Measurements from ENCODE around the gene LRRC23.
A peak's percentile ranks its signal among the peaks of the same experiment; 100 is the strongest.
"Not testable (repeated sequence)": the region's sequence is repeated elsewhere in the genome, so short reads cannot be mapped to it uniquely, and the experiment has no call there.

Gene LRRC23

DNA sequence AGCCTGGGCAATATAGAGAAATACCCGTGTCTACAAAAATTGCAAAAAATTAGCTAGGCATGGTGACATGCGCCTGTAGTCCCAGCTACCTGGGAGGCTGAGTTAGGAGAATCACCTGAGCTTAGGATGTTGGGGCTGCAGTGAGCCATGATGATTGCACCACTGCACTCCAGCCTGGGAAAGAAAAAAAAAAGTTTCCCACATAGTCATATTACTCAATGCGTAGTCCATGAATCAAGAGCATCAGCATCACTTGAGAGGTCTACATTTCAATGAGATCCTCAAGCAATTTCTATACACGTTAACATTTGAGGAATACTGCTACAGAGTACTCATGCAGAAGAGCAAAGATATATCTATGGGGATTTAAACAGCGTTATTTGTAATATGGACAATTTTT, 5.2 kb upstream of the LRRC23 start:
- TF ChIP-seq, protein P1, sequence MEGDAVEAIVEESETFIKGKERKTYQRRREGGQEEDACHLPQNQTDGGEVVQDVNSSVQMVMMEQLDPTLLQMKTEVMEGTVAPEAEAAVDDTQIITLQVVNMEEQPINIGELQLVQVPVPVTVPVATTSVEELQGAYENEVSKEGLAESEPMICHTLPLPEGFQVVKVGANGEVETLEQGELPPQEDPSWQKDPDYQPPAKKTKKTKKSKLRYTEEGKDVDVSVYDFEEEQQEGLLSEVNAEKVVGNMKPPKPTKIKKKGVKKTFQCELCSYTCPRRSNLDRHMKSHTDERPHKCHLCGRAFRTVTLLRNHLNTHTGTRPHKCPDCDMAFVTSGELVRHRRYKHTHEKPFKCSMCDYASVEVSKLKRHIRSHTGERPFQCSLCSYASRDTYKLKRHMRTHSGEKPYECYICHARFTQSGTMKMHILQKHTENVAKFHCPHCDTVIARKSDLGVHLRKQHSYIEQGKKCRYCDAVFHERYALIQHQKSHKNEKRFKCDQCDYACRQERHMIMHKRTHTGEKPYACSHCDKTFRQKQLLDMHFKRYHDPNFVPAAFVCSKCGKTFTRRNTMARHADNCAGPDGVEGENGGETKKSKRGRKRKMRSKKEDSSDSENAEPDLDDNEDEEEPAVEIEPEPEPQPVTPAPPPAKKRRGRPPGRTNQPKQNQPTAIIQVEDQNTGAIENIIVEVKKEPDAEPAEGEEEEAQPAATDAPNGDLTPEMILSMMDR (IDR thresholded peaks at IDR 0.05; ENCODE audit: low read depth, low read length, missing control alignments): no peak
- in situ Hi-C loops (cut with HindIII; ENCODE audit: low sequenced_read_pairs): no loop called here

DNA sequence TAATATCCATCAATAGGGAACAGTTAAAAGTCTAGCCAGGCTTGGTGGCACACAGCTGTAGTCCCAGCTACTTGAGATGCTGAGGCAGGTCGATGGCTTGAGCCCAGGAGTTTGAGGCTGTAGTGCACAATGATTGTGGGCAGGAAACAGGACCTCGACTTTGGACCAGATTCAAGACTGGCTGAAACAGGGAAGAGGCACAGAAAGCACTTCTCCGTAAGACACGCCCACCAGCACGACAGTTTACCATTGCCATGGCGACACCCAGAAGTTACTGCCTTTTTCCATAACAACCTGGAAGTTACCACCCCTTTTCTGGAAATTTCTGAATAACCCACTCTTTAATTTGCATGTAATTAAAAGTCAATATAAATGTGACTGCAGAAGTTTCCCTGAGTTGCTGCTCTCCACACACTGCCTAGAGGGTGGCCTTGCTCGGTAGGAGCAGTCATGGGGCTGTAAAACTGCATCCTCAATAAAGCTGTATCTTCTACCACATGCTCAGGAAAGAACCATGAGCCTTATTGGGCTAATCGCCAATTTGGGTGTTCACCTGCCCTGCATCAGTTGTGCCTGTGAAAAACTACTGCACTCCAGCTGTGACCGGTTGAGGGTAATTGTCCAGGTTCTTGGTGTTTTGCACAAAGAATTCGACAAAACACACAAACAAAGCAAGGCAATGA, 4.6 kb upstream of the LRRC23 start:
- in situ Hi-C loops (cut with HindIII; ENCODE audit: low sequenced_read_pairs): no loop called here
- TF ChIP-seq, protein P1 (IDR thresholded peaks at IDR 0.05; ENCODE audit: low read depth, low read length, missing control alignments): no peak
- no peak overlapping the region for H3K4me3 ChIP-seq (ENCODE audit: low read depth, low read length)
- DNase-seq (ENCODE audit: low read depth): peak; percentile 62

More for the DNA sequence above, 5.2 kb upstream of the LRRC23 start:
- no peak overlapping the region for H3K4me3 ChIP-seq (ENCODE audit: low read depth, low read length)
- no peak for DNase-seq (ENCODE audit: low read depth)

DNA sequence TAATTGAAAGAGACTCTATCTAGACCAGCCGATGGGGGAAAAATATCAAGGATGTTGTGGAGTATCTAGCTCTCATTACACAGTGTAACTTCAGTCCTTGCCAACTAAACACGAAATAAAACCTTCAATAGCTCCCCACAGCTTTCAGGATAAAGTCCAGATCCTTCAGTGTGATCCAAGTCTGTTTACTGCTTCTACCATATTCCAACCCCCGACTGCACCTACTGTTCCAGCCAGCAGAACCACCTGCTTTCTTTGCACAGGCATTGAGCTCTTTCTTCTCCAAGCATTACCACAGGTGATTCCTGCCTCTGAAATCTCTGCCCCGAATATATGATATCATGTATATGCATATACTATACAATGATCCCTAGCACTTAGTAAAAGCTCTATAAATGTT, 2.2 kb upstream of the LRRC23 start:
- TF ChIP-seq, protein P1 (IDR thresholded peaks at IDR 0.05; ENCODE audit: low read depth, low read length, missing control alignments): no peak
- no peak for DNase-seq (ENCODE audit: low read depth)
- no peak overlapping the region for H3K4me3 ChIP-seq (ENCODE audit: low read depth, low read length)
- in situ Hi-C loops (cut with HindIII; ENCODE audit: low sequenced_read_pairs): no loop called here

DNA sequence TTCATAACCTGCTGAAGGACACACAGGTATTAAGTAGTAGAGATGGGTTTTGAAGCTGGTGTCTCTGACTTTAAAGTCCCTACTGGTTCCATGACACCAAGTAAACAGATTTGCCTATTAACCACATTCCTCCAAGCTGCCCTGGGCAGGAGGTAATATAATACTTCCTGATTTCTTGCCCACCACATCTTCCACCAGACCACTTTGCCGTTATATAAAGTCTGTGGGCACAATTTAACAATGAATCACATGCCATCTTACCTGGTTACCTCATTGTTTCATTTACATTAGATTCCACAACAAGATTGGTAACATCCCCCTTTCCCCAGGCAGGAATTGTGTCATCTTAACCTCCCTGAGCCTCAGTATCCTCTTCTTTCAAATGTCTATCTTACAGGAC, 900 bp upstream of the LRRC23 start:
- in situ Hi-C loops (cut with HindIII; ENCODE audit: low sequenced_read_pairs): no loop called here
- no peak for DNase-seq (ENCODE audit: low read depth)
- H3K4me3 ChIP-seq (ENCODE audit: low read depth, low read length): no peak overlapping the region
- TF ChIP-seq, protein P1 (IDR thresholded peaks at IDR 0.05; ENCODE audit: low read depth, low read length, missing control alignments): no peak

DNA sequence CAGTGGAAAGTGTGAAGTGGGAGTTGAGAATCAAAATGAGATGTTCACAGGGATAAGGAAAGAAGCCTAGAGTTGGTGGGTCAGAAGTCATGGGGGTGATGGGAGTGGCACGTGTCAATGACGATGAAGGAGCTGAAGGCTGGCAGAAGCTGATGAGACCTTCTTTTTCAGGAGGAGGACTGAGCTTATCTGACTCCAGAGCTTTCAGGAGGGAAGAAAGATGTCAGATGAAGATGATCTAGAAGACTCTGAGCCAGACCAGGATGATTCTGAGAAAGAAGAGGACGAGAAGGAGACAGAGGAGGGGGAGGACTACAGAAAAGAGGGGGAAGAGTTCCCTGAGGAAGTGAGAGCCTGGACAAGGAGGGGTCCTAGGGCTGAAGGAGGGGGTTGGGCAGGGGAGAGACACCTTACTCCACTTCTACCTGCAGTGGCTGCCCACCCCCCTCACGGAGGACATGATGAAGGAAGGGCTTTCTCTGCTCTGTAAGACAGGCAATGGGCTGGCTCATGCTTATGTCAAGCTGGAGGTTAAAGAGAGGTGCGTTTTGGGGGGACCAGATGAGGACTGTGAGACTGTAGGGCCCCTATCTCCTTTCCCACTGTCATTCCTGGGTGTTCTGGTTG, 905 bp downstream of the LRRC23 start:
- peak overlapping the region; percentile 58 for H3K4me3 ChIP-seq (ENCODE audit: low read depth, low read length)
- DNase-seq (ENCODE audit: low read depth): no peak
- in situ Hi-C loops (cut with HindIII; ENCODE audit: low sequenced_read_pairs): no loop called here
- TF ChIP-seq, protein P1 (IDR thresholded peaks at IDR 0.05; ENCODE audit: low read depth, low read length, missing control alignments): no peak

DNA sequence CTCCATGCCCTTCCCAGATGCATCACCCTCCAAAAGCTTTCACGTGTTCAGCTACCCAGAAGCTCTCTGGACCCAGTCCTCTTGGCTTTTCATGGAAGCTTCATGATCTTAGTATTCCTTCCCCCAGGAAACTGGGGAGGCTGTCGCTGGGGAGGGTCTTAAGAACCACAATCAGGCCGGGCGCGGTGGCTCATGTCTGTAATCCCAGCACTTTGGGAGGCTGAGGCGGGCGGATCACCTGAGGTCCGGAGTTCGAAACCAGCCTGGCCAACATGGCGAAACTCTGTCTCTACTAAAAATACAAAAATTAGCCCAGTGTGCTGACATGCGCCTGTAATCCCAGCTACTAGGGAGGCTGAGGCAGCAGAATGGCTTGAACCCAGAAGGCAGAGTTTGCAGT, 3.5 kb downstream of the LRRC23 start:
- DNase-seq (ENCODE audit: low read depth); in situ Hi-C loops (cut with HindIII; ENCODE audit: low sequenced_read_pairs): not testable (repeated sequence)

DNA sequence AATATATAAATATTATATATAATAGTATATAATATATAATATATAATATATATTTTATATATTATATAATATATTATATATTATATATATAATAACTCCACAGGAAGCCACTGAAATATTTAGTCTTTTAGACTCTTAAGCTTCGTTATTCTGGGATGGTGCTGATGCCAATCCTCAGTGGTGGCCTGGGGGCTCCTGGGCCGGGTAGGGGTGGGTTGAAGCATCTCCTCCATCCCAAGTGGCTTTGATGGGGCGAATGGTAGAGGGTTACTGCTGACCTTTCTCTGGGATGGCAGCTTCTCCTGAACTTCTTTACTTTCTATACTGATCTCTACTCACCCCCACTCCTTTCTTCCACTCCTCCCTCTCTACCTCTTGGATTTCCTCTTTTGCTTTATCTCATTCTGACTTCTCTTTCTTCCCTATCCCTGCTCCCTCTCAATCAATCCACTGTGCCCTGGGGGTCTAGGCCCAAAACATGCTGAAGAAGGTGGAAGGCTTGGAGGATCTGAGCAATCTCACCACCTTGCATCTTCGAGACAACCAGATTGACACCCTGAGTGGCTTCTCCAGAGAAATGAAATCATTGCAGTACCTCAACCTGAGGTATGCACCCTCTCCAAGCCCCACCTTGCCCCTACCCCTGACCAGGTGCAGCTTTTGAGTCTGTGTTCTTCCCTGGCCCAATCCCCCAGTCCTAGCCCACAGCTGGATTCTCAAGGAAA, 5.0 kb downstream of the LRRC23 start:
- in situ Hi-C loops (cut with HindIII; ENCODE audit: low sequenced_read_pairs): no loop called here
- TF ChIP-seq, protein P1 (IDR thresholded peaks at IDR 0.05; ENCODE audit: low read depth, low read length, missing control alignments): no peak
- H3K4me3 ChIP-seq (ENCODE audit: low read depth, low read length): no peak overlapping the region
- no peak for DNase-seq (ENCODE audit: low read depth)

More for the DNA sequence above, 3.5 kb downstream of the LRRC23 start:
- not testable (repeated sequence) for H3K4me3 ChIP-seq (ENCODE audit: low read depth, low read length)
